Keratinocyte (primary cell): ENCODE data around the gene BDP1. TPM values are rescaled to one million over a fixed set of nuclear protein-coding genes. Genes with fewer than 3 reads are reported as not detected.
"Not testable (repeated sequence)": the region's sequence is repeated elsewhere in the genome, so short reads cannot be mapped to it uniquely, and the experiment has no call there.

Experiments
- DNase-seq: peaks from one replicate; pipeline ENCODE4 v3.0.0-alpha.2; 2011; ENCODE audit warnings: low read depth, missing footprints, low spot score
- FAIRE-seq: peaks from 2 replicates; lab custom pipeline; 2011; peaks lifted over from hg19 to GRCh38; lab: Jason Lieb, UNC
- H2AFZ ChIP-seq: 2 replicates; pipeline ENCODE4 v1.6.0; 2012; ENCODE audit warnings: low read length, control low read depth, inconsistent platforms; ENCODE audit not compliant: control insufficient read depth
- H3K27ac ChIP-seq: 2 replicates; pipeline ENCODE4 v1.5.1; 2011; ENCODE audit warnings: low read length; ENCODE audit not compliant: control insufficient read depth, insufficient read depth
- H3K27me3 ChIP-seq: 3 replicates; pipeline ENCODE4 v1.6.0; 2011; ENCODE audit warnings: low read length; ENCODE audit not compliant: control insufficient read depth, insufficient read depth; ENCODE audit errors: extremely low read depth
- H3K36me3 ChIP-seq, 2 experiments: 2 replicates in 1 of 2; 3 replicates in 1 of 2; pipeline ENCODE4 v1.5.1; 2011; ENCODE audit warnings: low read length in 2 of 2, mild to moderate bottlenecking in 1 of 2; ENCODE audit not compliant: control insufficient read depth in 2 of 2, insufficient read depth in 2 of 2; ENCODE audit errors: extremely low read depth in 1 of 2
- H3K4me1 ChIP-seq: 3 replicates; pipeline ENCODE4 v1.5.1; 2011; ENCODE audit warnings: low read length; ENCODE audit not compliant: control insufficient read depth, insufficient read depth; ENCODE audit errors: extremely low read depth
- H3K4me2 ChIP-seq: 3 replicates; pipeline ENCODE4 v1.6.0; 2011; ENCODE audit warnings: low read depth, low read length; ENCODE audit not compliant: control insufficient read depth, insufficient read depth; ENCODE audit errors: extremely low read depth
- H3K4me3 ChIP-seq, 3 experiments: fragments of 200-600 bp in 1 of 3; sonication (generic) in 1 of 3; 2 replicates in 2 of 3; 3 replicates in 1 of 3; pipeline ENCODE4 v1.5.1; 2011 to 2016; ENCODE audit warnings: low read length in 3 of 3, mild to moderate bottlenecking in 3 of 3, control low read depth in 2 of 3, inconsistent platforms in 1 of 3, low read depth in 1 of 3, mixed read lengths in 1 of 3, mixed run types in 1 of 3, moderate library complexity in 1 of 3; ENCODE audit not compliant: control insufficient read depth in 2 of 3, insufficient read depth in 2 of 3; ENCODE audit errors: extremely low read depth in 1 of 3
- H3K79me2 ChIP-seq: 2 replicates; pipeline ENCODE4 v1.6.0; 2012; ENCODE audit warnings: low read length; ENCODE audit not compliant: control insufficient read depth, insufficient read depth
- H3K9ac ChIP-seq: 3 replicates; pipeline ENCODE4 v1.6.0; 2011; ENCODE audit warnings: low read length; ENCODE audit not compliant: control insufficient read depth, insufficient read depth; ENCODE audit errors: extremely low read depth
- H3K9me1 ChIP-seq: 3 replicates; pipeline ENCODE4 v1.6.0; 2011; ENCODE audit warnings: low read length; ENCODE audit not compliant: control insufficient read depth, insufficient read depth; ENCODE audit errors: extremely low read depth
- H3K9me3 ChIP-seq: 2 replicates; pipeline ENCODE4 v1.5.1; 2012; ENCODE audit warnings: low read depth, low read length; ENCODE audit not compliant: control insufficient read depth
- H4K20me1 ChIP-seq: 3 replicates; pipeline ENCODE4 v1.6.0; 2011; ENCODE audit warnings: low read length; ENCODE audit not compliant: control insufficient read depth, insufficient read depth; ENCODE audit errors: extremely low read depth
- EZH2 ChIP-seq: IDR thresholded peaks from one replicate; pipeline ENCODE4 v1.6.1; 2012; ENCODE audit warnings: inconsistent platforms, mild to moderate bottlenecking, low read length, moderate library complexity
- dilution Hi-C: fragments of 300-500 bp; cut with MboI; formaldehyde crosslinking; loops from one replicate; pipeline ENCODE4 v1.7.0; 2020; ENCODE audit warnings: low sequenced_read_pairs; ENCODE audit not compliant: extremely low pct_ligation_motif_present
- polyA plus RNA-seq, 5 experiments: library from polyadenylated mRNA; depleted of rRNA in 3 of 5; stranded (reverse) in 3 of 5; stranded (forward) in 1 of 5; unstranded in 1 of 5; fragments of >200 nt; gene quantifications; 1 replicate in 1 of 5; 2 replicates in 3 of 5; 3 replicates in 1 of 5; pipeline versions ENCODE4 v1.2.1 to v1.2.3, GENCODE V29; 2011 to 2012; ENCODE audit warnings: missing spikeins in 2 of 5, low read depth in 1 of 5, low replicate concordance in 1 of 5
- TF ChIP-seq, protein P1 (sequence below), 3 experiments: IDR thresholded peaks in 1 of 3; conservative IDR thresholded peaks in 1 of 3; optimal IDR thresholded peaks in 1 of 3; 2 replicates in 2 of 3; 3 replicates in 1 of 3; pipeline versions ENCODE3 to v1.5.1; 2011; ENCODE audit warnings: low read length in 3 of 3, mild to moderate bottlenecking in 3 of 3, moderate library complexity in 2 of 3, control low read depth in 1 of 3, inconsistent platforms in 1 of 3; ENCODE audit not compliant: insufficient read depth in 2 of 3; ENCODE audit errors: extremely low read depth in 1 of 3

Gene BDP1
- polyA plus RNA-seq, 1 donor (not counting 4 experiments of a cell fraction or from before 2014, with no cell fraction given) = 16.2 TPM

GRCh38 chr5:71569748-71570509 lies 114.5 kb downstream of the BDP1 start:
- no peak overlapping the region for H2AFZ ChIP-seq
- no peak overlapping the region for H3K27ac ChIP-seq
- H3K79me2 ChIP-seq = no peaks in the 10 kb centered on the region
- no peak for FAIRE-seq
- peaks cover 4 to 7% of the 10 kb centered on the region in 2 experiments for H3K36me3 ChIP-seq
- H3K9ac ChIP-seq = no peak overlapping the region
- no peaks in the 10 kb centered on the region for H4K20me1 ChIP-seq
- H3K27me3 ChIP-seq = no peaks in the 10 kb centered on the region
- no peak overlapping the region for H3K4me3 ChIP-seq
- H3K9me3 ChIP-seq = no peaks in the 10 kb centered on the region
- H3K4me1 ChIP-seq = no peaks in the 10 kb centered on the region
- H3K4me2 ChIP-seq = no peak overlapping the region
- dilution Hi-C loops = no loop called here
- TF ChIP-seq, protein P1, sequence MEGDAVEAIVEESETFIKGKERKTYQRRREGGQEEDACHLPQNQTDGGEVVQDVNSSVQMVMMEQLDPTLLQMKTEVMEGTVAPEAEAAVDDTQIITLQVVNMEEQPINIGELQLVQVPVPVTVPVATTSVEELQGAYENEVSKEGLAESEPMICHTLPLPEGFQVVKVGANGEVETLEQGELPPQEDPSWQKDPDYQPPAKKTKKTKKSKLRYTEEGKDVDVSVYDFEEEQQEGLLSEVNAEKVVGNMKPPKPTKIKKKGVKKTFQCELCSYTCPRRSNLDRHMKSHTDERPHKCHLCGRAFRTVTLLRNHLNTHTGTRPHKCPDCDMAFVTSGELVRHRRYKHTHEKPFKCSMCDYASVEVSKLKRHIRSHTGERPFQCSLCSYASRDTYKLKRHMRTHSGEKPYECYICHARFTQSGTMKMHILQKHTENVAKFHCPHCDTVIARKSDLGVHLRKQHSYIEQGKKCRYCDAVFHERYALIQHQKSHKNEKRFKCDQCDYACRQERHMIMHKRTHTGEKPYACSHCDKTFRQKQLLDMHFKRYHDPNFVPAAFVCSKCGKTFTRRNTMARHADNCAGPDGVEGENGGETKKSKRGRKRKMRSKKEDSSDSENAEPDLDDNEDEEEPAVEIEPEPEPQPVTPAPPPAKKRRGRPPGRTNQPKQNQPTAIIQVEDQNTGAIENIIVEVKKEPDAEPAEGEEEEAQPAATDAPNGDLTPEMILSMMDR (optimal IDR thresholded peaks at IDR 0.05 in 1 of 3, IDR thresholded peaks at IDR 0.05 in 1 of 3, conservative IDR thresholded peaks at IDR 0.05 in 1 of 3; ENCODE audit: extremely low read depth in 1 of 3, insufficient read depth in 2 of 3, low read length in 3 of 3) = no peak
- TF ChIP-seq EZH2 = no peak
- no peak for DNase-seq
- no peaks in the 10 kb centered on the region for H3K9me1 ChIP-seq

DNA sequence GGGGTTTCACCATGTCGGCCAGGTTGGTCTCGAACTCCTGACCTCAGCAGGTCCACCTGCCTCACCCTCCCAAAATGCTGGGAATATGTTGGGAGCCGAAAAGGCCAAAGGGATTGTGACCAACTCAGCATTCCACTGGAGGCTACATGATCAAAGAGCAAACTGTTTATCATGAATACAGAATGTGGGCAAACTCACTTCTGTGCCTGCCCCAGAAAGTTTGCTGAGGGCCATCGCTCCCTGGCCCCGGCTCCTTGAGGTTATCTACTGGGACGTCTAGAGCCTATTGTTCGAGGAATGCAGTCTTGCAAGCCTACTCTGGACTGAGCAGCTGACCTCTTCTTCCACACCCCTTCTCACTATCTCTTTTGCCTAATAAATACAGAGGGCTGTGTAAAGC lies 116.4 kb downstream of the BDP1 start:
- H3K4me1 ChIP-seq, H4K20me1 ChIP-seq, H3K4me3 ChIP-seq, H3K27me3 ChIP-seq, H3K9me3 ChIP-seq, H3K9me1 ChIP-seq, H3K4me2 ChIP-seq, H3K27ac ChIP-seq, dilution Hi-C loops, H3K36me3 ChIP-seq, H3K79me2 ChIP-seq, H2AFZ ChIP-seq, DNase-seq, FAIRE-seq, H3K9ac ChIP-seq: not testable (repeated sequence)
